Osteocyte (in vitro differentiated cells): ENCODE measurements around the gene CA11. TPM values are rescaled to one million over a fixed set of nuclear protein-coding genes. Genes with fewer than 3 reads are reported as not detected.

ENCODE experiments used
- DNase-seq: peaks from one replicate; pipeline ENCODE4 v3.0.0; 2021; ENCODE audit warnings: mixed read lengths; ENCODE audit not compliant: unreplicated experiment; ENCODE audit errors: extremely low spot score
- H3K27ac Mint-ChIP-seq: one replicate; pipeline ENCODE4 v1.8.0; 2021; ENCODE audit warnings: mild to moderate bottlenecking, mixed read lengths; ENCODE audit not compliant: unreplicated experiment
- H3K27me3 Mint-ChIP-seq: one replicate; pipeline ENCODE4 v1.8.0; 2021; ENCODE audit warnings: mixed read lengths; ENCODE audit not compliant: unreplicated experiment
- H3K36me3 Mint-ChIP-seq: one replicate; pipeline ENCODE4 v1.8.0; 2021; ENCODE audit warnings: mixed read lengths; ENCODE audit not compliant: unreplicated experiment
- H3K4me1 Mint-ChIP-seq: one replicate; pipeline ENCODE4 v1.8.0; 2021; ENCODE audit warnings: mixed read lengths; ENCODE audit not compliant: unreplicated experiment
- H3K4me3 Mint-ChIP-seq: one replicate; pipeline ENCODE4 v1.8.0; 2021; ENCODE audit warnings: mild to moderate bottlenecking, moderate library complexity, mixed read lengths; ENCODE audit not compliant: unreplicated experiment
- H3K9me3 Mint-ChIP-seq: one replicate; pipeline ENCODE4 v1.8.0; 2021; ENCODE audit warnings: mixed read lengths; ENCODE audit not compliant: unreplicated experiment
- CTCF ChIP-seq: fragments of 200-600 bp; sonication (generic); IDR thresholded peaks from 2 replicates; pipeline ENCODE4 v1.5.0; 2021; ENCODE audit warnings: antibody characterized with exemption, mild to moderate bottlenecking, moderate library complexity
- total RNA-seq: library from RNA; stranded (reverse); gene quantifications from 2 replicates; pipeline ENCODE4 v1.2.1, GENCODE V29; 2021

Gene CA11
- total RNA-seq, 1 donor from 2014 or later = 40.7 TPM

- Mint-ChIP-seq H3K4me1 (no peaks in the 10 kb centered on the region), H3K27ac (no peak overlapping the region), H3K27me3 (no peaks in the 10 kb centered on the region), H3K36me3 (no peaks in the 10 kb centered on the region), H3K9me3 (no peaks in the 10 kb centered on the region), H3K4me3 (no peak overlapping the region)
- DNase-seq = no peak
- TF ChIP-seq CTCF = no peak
Measured at GRCh38 chr19:48668332-48668731, 22.3 kb upstream of the CA11 start.

- Mint-ChIP-seq H3K27me3 (no peaks in the 10 kb centered on the region), H3K27ac (no peak overlapping the region), H3K4me1 (peaks cover 2% of the 10 kb centered on the region), H3K9me3 (no peaks in the 10 kb centered on the region), H3K4me3 (no peak overlapping the region), H3K36me3 (no peaks in the 10 kb centered on the region)
- no peak for TF ChIP-seq CTCF
- no peak for DNase-seq
Measured at GRCh38 chr19:48665786-48666185, 19.8 kb upstream of the CA11 start.

GRCh38 chr19:48664476-48664875, 18.5 kb upstream of the CA11 start:
- Mint-ChIP-seq H3K9me3 (no peaks in the 10 kb centered on the region), H3K27ac (no peak overlapping the region), H3K36me3 (no peaks in the 10 kb centered on the region), H3K4me3 (no peak overlapping the region), H3K27me3 (no peaks in the 10 kb centered on the region), H3K4me1 (peaks cover 4% of the 10 kb centered on the region)
- DNase-seq = no peak
- TF ChIP-seq CTCF = no peak

GRCh38 chr19:48663667-48664066, 17.7 kb upstream of the CA11 start:
- Mint-ChIP-seq H3K4me1 (peaks cover 4% of the 10 kb centered on the region), H3K4me3 (no peak overlapping the region), H3K27me3 (no peaks in the 10 kb centered on the region), H3K9me3 (no peaks in the 10 kb centered on the region), H3K36me3 (no peaks in the 10 kb centered on the region), H3K27ac (no peak overlapping the region)
- DNase-seq = no peak
- TF ChIP-seq CTCF = no peak

- DNase-seq = no peak
- H3K4me3 Mint-ChIP-seq = no peak overlapping the region
- TF ChIP-seq CTCF = no peak
- no peaks in the 10 kb centered on the region for H3K36me3 Mint-ChIP-seq
- H3K4me1 Mint-ChIP-seq = peaks cover 15% of the 10 kb centered on the region
- H3K27me3 Mint-ChIP-seq = no peaks in the 10 kb centered on the region
- H3K9me3 Mint-ChIP-seq = no peaks in the 10 kb centered on the region
- no peak overlapping the region for H3K27ac Mint-ChIP-seq
Measured at GRCh38 chr19:48661711-48662090, 15.7 kb upstream of the CA11 start.
